Activated naive CD8-positive, alpha-beta T cell treated with anti-CD3 and anti-CD28 coated beads, Interleukin-2, amount 50 U/mL, for 24 hours (primary cell): ENCODE data around the gene IRF8.
"Not testable (repeated sequence)": the region's sequence is repeated elsewhere in the genome, so short reads cannot be mapped to it uniquely, and the experiment has no call there.

Experiments used
- ATAC-seq: fragments of 150-1000 bp; cut with Tn5 transposase; one replicate; pipeline ENCODE4 v1.10.0; 2021
- DNase-seq: peaks from one replicate; pipeline ENCODE4 v3.0.0; 2021
- H3K27ac Mint-ChIP-seq: one replicate; pipeline ENCODE4 v1.8.0; 2021; ENCODE audit warnings: mild to moderate bottlenecking, mixed read lengths
- H3K27me3 Mint-ChIP-seq: one replicate; pipeline ENCODE4 v1.8.0; 2021; ENCODE audit warnings: mixed read lengths
- H3K36me3 Mint-ChIP-seq: one replicate; pipeline ENCODE4 v1.8.0; 2021; ENCODE audit warnings: low read depth, mixed read lengths
- H3K4me1 Mint-ChIP-seq: one replicate; pipeline ENCODE4 v1.8.0; 2021; ENCODE audit warnings: mixed read lengths
- H3K4me3 Mint-ChIP-seq: one replicate; pipeline ENCODE4 v1.8.0; 2021; ENCODE audit warnings: mild to moderate bottlenecking, moderate library complexity, mixed read lengths
- H3K9me3 Mint-ChIP-seq: one replicate; pipeline ENCODE4 v1.8.0; 2021; ENCODE audit warnings: mixed read lengths

IRF8 gene

GRCh38 chr16:85897382-85897781, 1.6 kb upstream of the IRF8 start:
- Mint-ChIP-seq H3K4me1 (peaks cover 51% of the 10 kb centered on the region), H3K9me3 (no peaks in the 10 kb centered on the region), H3K27ac (peak overlapping the region; percentile 89), H3K4me3 (peak overlapping the region; percentile 94), H3K27me3 (peaks cover 2% of the 10 kb centered on the region), H3K36me3 (peaks cover 32% of the 10 kb centered on the region)
- ATAC-seq = peak; percentile 26
- no peak for DNase-seq

GRCh38 chr16:85899444-85899843, 482 bp downstream of the IRF8 start:
- ATAC-seq (no peak), DNase-seq (no peak)
- Mint-ChIP-seq H3K27ac (peak overlapping the region; percentile 91), H3K9me3 (no peaks in the 10 kb centered on the region), H3K27me3 (no peaks in the 10 kb centered on the region), H3K4me3 (peak overlapping the region; percentile 94), H3K36me3 (peaks cover 52% of the 10 kb centered on the region), H3K4me1 (peaks cover 71% of the 10 kb centered on the region)

- Mint-ChIP-seq H3K27ac (peak overlapping the region; percentile 91), H3K36me3 (peaks cover 60% of the 10 kb centered on the region), H3K27me3 (no peaks in the 10 kb centered on the region), H3K4me1 (peaks cover 79% of the 10 kb centered on the region), H3K9me3 (no peaks in the 10 kb centered on the region), H3K4me3 (peak overlapping the region; percentile 94)
- ATAC-seq (no peak), DNase-seq (no peak)
Measured at GRCh38 chr16:85900027-85900792, 1.2 kb downstream of the IRF8 start.

GRCh38 chr16:85901110-85901509, 2.1 kb downstream of the IRF8 start:
- ATAC-seq (no peak), DNase-seq (no peak)
- Mint-ChIP-seq H3K4me3 (peak overlapping the region; percentile 94), H3K9me3 (no peaks in the 10 kb centered on the region), H3K36me3 (peaks cover 69% of the 10 kb centered on the region), H3K4me1 (peaks cover 80% of the 10 kb centered on the region), H3K27ac (peak overlapping the region; percentile 91), H3K27me3 (no peaks in the 10 kb centered on the region)

- Mint-ChIP-seq H3K27me3 (no peaks in the 10 kb centered on the region), H3K27ac (peak overlapping the region; percentile 91), H3K4me1 (peaks cover 85% of the 10 kb centered on the region), H3K9me3 (no peaks in the 10 kb centered on the region), H3K36me3 (peaks cover 76% of the 10 kb centered on the region), H3K4me3 (peak overlapping the region; percentile 94)
- DNase-seq = no peak
- ATAC-seq = no peak
Measured at GRCh38 chr16:85901773-85902365, 2.9 kb downstream of the IRF8 start.

- peak; percentile 78 for ATAC-seq
- peak overlapping the region; percentile 91 for H3K27ac Mint-ChIP-seq
- H3K27me3 Mint-ChIP-seq = no peaks in the 10 kb centered on the region
- H3K4me3 Mint-ChIP-seq = peak overlapping the region; percentile 94
- peak; percentile 73 for DNase-seq
- H3K36me3 Mint-ChIP-seq = peaks cover 81% of the 10 kb centered on the region
- peaks cover 82% of the 10 kb centered on the region for H3K4me1 Mint-ChIP-seq
- no peaks in the 10 kb centered on the region for H3K9me3 Mint-ChIP-seq
Measured at GRCh38 chr16:85902366-85903155, 3.6 kb downstream of the IRF8 start.

GRCh38 chr16:85903559-85903958, 4.6 kb downstream of the IRF8 start:
- Mint-ChIP-seq H3K9me3 (no peaks in the 10 kb centered on the region), H3K36me3 (peaks cover 87% of the 10 kb centered on the region), H3K27me3 (no peaks in the 10 kb centered on the region), H3K27ac (peak overlapping the region; percentile 91), H3K4me3 (peak overlapping the region; percentile 94), H3K4me1 (peaks cover 84% of the 10 kb centered on the region)
- ATAC-seq = no peak
- DNase-seq = no peak

- Mint-ChIP-seq H3K27ac (peak overlapping the region; percentile 91), H3K9me3 (no peaks in the 10 kb centered on the region), H3K4me1 (peaks cover 90% of the 10 kb centered on the region), H3K27me3 (no peaks in the 10 kb centered on the region), H3K4me3 (peak overlapping the region; percentile 94), H3K36me3 (peaks cover 94% of the 10 kb centered on the region)
- no peak for DNase-seq
- ATAC-seq = no peak
Measured at GRCh38 chr16:85905110-85906095, 6.4 kb downstream of the IRF8 start.

GRCh38 chr16:85906349-85906748, 7.4 kb downstream of the IRF8 start:
- ATAC-seq (no peak), DNase-seq (no peak)
- Mint-ChIP-seq H3K27me3 (no peaks in the 10 kb centered on the region), H3K27ac (peak overlapping the region; percentile 35), H3K4me1 (peaks cover 92% of the 10 kb centered on the region), H3K4me3 (peak overlapping the region; percentile 94), H3K9me3 (no peaks in the 10 kb centered on the region), H3K36me3 (peaks cover 94% of the 10 kb centered on the region)

GRCh38 chr16:85907231-85907630, 8.3 kb downstream of the IRF8 start:
- H3K4me3 Mint-ChIP-seq = peak overlapping the region; percentile 26
- ATAC-seq, H3K27ac Mint-ChIP-seq, DNase-seq, H3K27me3 Mint-ChIP-seq, H3K9me3 Mint-ChIP-seq: not testable (repeated sequence)
- H3K36me3 Mint-ChIP-seq = peaks cover 94% of the 10 kb centered on the region
- H3K4me1 Mint-ChIP-seq = peaks cover 90% of the 10 kb centered on the region

GRCh38 chr16:85908444-85908843, 9.5 kb downstream of the IRF8 start:
- peak overlapping the region; percentile 65 for H3K27ac Mint-ChIP-seq
- peaks cover 94% of the 10 kb centered on the region for H3K36me3 Mint-ChIP-seq
- ATAC-seq (no peak), DNase-seq (no peak)
- no peaks in the 10 kb centered on the region for H3K27me3 Mint-ChIP-seq
- H3K4me3 Mint-ChIP-seq = no peak overlapping the region
- H3K9me3 Mint-ChIP-seq = no peaks in the 10 kb centered on the region
- H3K4me1 Mint-ChIP-seq = peaks cover 88% of the 10 kb centered on the region

- peak overlapping the region; percentile 65 for H3K27ac Mint-ChIP-seq
- no peaks in the 10 kb centered on the region for H3K9me3 Mint-ChIP-seq
- DNase-seq (no peak), ATAC-seq (no peak)
- H3K36me3 Mint-ChIP-seq = peaks cover 93% of the 10 kb centered on the region
- H3K4me3 Mint-ChIP-seq = no peak overlapping the region
- peaks cover 85% of the 10 kb centered on the region for H3K4me1 Mint-ChIP-seq
- H3K27me3 Mint-ChIP-seq = no peaks in the 10 kb centered on the region
Measured at GRCh38 chr16:85908889-85909589, 10.1 kb downstream of the IRF8 start.
